Suprapubic skin (tissue), 4 donors: Measurements from ENCODE around the gene HBG2. TPM values are rescaled to one million over a fixed set of nuclear protein-coding genes. Genes with fewer than 3 reads are reported as not detected.
"Not testable (repeated sequence)": the region's sequence is repeated elsewhere in the genome, so short reads cannot be mapped to it uniquely, and the experiment has no call there.

Source experiments
- DNase-seq, 2 donors: peaks; one replicate each; pipeline ENCODE4 v3.0.0-alpha.2; 2019; ENCODE audit warnings: low spot score in 2 of 2
- H3K27ac ChIP-seq: fragments of 200-600 bp; sonication (generic); one replicate; pipeline ENCODE4 v1.5.1; 2019
- H3K27me3 ChIP-seq: fragments of 200-600 bp; sonication (generic); one replicate; pipeline ENCODE4 v1.5.1; 2019
- H3K36me3 ChIP-seq: fragments of 200-600 bp; sonication (generic); one replicate; pipeline ENCODE4 v1.5.1; 2019
- H3K4me1 ChIP-seq: fragments of 200-600 bp; sonication (generic); one replicate; pipeline ENCODE4 v1.5.1; 2019
- H3K4me3 ChIP-seq: fragments of 200-600 bp; sonication (generic); one replicate; pipeline ENCODE4 v1.5.1; 2019; ENCODE audit warnings: mild to moderate bottlenecking
- H3K9me3 ChIP-seq: fragments of 200-600 bp; sonication (generic); one replicate; pipeline ENCODE4 v1.5.1; 2019
- CTCF ChIP-seq, 2 donors: fragments of 200-600 bp in 1 of 2; fragments of 450-650 bp in 1 of 2; sonication (generic) in 1 of 2; IDR thresholded peaks; one replicate each; pipeline ENCODE4 v1.5.1; 2016 to 2019; ENCODE audit warnings: antibody characterized with exemption in 2 of 2, mild to moderate bottlenecking in 1 of 2, moderate library complexity in 1 of 2
- EP300 ChIP-seq: sonication (generic); formaldehyde crosslinking; IDR thresholded peaks from one replicate; pipeline ENCODE4 v1.6.1; 2017; ENCODE audit warnings: antibody characterized with exemption
- POLR2A ChIP-seq, 2 donors: fragments of 450-650 bp; IDR thresholded peaks; one replicate each; pipeline ENCODE4 v1.6.1; 2017; ENCODE audit warnings: antibody characterized with exemption in 2 of 2, mild to moderate bottlenecking in 2 of 2, moderate library complexity in 2 of 2
- POLR2AphosphoS5 ChIP-seq, 3 donors: sonication (generic); formaldehyde crosslinking; IDR thresholded peaks; one replicate each; pipeline ENCODE4 v1.6.1; 2017; ENCODE audit warnings: antibody characterized with exemption in 3 of 3
- WGBS: methylation state at CpG from one replicate; pipeline ENCODE4 v1.1.5; 2018; 5-methylcytosine and 5-hydroxymethylcytosine counted together
- total RNA-seq, 4 donors: library from RNA; depleted of rRNA; stranded (reverse); fragments of >200 nt; gene quantifications; one replicate each; pipeline ENCODE4 v1.1.0, GENCODE V29; 2016

Gene HBG2
- total RNA-seq, 4 donors from 2014 or later: not detected

GRCh38 chr11:5298451-5298850, 43.9 kb upstream of the HBG2 start:
- no peaks in the 10 kb centered on the region for H3K27me3 ChIP-seq
- H3K27ac ChIP-seq: no peak overlapping the region
- no peaks in the 10 kb centered on the region for H3K4me1 ChIP-seq
- H3K4me3 ChIP-seq: no peak overlapping the region
- 0% methylated on average over 1 of the region's 1 CpG for WGBS
- no peaks in the 10 kb centered on the region for H3K36me3 ChIP-seq
- TF ChIP-seq POLR2AphosphoS5 (IDR thresholded peaks at IDR 0.05) (no peak), CTCF (IDR thresholded peaks at IDR 0.05) (no peak), POLR2A (IDR thresholded peaks at IDR 0.05) (no peak), EP300 (no peak)
- H3K9me3 ChIP-seq: no peaks in the 10 kb centered on the region
- DNase-seq: no peak

- Histone ChIP-seq H3K4me3 (no peak overlapping the region), H3K9me3 (no peaks in the 10 kb centered on the region), H3K27me3 (no peaks in the 10 kb centered on the region), H3K27ac (no peak overlapping the region), H3K4me1 (no peaks in the 10 kb centered on the region), H3K36me3 (no peaks in the 10 kb centered on the region)
- 55% methylated on average over 4 of the region's 4 CpGs for WGBS
- TF ChIP-seq POLR2A (IDR thresholded peaks at IDR 0.05) (no peak), CTCF (IDR thresholded peaks at IDR 0.05) (no peak), EP300 (no peak), POLR2AphosphoS5 (IDR thresholded peaks at IDR 0.05) (no peak)
- no peak for DNase-seq
Measured at GRCh38 chr11:5297721-5298323, 43.2 kb upstream of the HBG2 start.

- H3K27ac ChIP-seq, H3K4me3 ChIP-seq, H3K27me3 ChIP-seq, H3K9me3 ChIP-seq, H3K36me3 ChIP-seq, DNase-seq, H3K4me1 ChIP-seq: not testable (repeated sequence)
- WGBS: 95% methylated on average over 11 of the region's 41 CpGs
Measured at GRCh38 chr11:5294342-5294995, 39.9 kb upstream of the HBG2 start.

GRCh38 chr11:5293028-5293427, 38.4 kb upstream of the HBG2 start:
- WGBS: 94% methylated on average over 8 of the region's 8 CpGs
- H3K27ac ChIP-seq: no peak overlapping the region
- H3K9me3 ChIP-seq: no peaks in the 10 kb centered on the region
- no peak overlapping the region for H3K4me3 ChIP-seq
- TF ChIP-seq EP300: no peak
- no peak for TF ChIP-seq CTCF (IDR thresholded peaks at IDR 0.05)
- TF ChIP-seq POLR2AphosphoS5 (IDR thresholded peaks at IDR 0.05): no peak
- TF ChIP-seq POLR2A (IDR thresholded peaks at IDR 0.05): no peak
- no peaks in the 10 kb centered on the region for H3K36me3 ChIP-seq
- no peak for DNase-seq
- no peaks in the 10 kb centered on the region for H3K27me3 ChIP-seq
- H3K4me1 ChIP-seq: no peaks in the 10 kb centered on the region

- H3K4me3 ChIP-seq: no peak overlapping the region
- DNase-seq: no peak
- 87% methylated on average over 1 of the region's 1 CpG for WGBS
Measured at GRCh38 chr11:5291207-5291838, 36.7 kb upstream of the HBG2 start.

More at GRCh38 chr11:5291207-5291838, 36.7 kb upstream of the HBG2 start:
- TF ChIP-seq POLR2AphosphoS5 (IDR thresholded peaks at IDR 0.05) (no peak), CTCF (IDR thresholded peaks at IDR 0.05) (peak in 1 of 2 donors; percentile 21), POLR2A (IDR thresholded peaks at IDR 0.05) (no peak)
- no peaks in the 10 kb centered on the region for H3K4me1 ChIP-seq
- no peaks in the 10 kb centered on the region for H3K36me3 ChIP-seq
- no peaks in the 10 kb centered on the region for H3K9me3 ChIP-seq
- H3K27me3 ChIP-seq: no peaks in the 10 kb centered on the region
- no peak overlapping the region for H3K27ac ChIP-seq
